Smooth muscle cell (in vitro differentiated cells): ENCODE results near the gene LIN52. TPM values are rescaled to one million over a fixed set of nuclear protein-coding genes. Genes with fewer than 3 reads are reported as not detected.
"Not testable (repeated sequence)": the region's sequence is repeated elsewhere in the genome, so short reads cannot be mapped to it uniquely, and the experiment has no call there.

Experiments used
- DNase-seq: peaks from one replicate; lab custom pipeline; 2025; ENCODE audit not compliant: unreplicated experiment; lab: John Stamatoyannopoulos, UW
- H2AFZ ChIP-seq: fragments of 200-600 bp; sonication (generic); 2 replicates; pipeline ENCODE4 v1.6.0; 2016; ENCODE audit warnings: antibody characterized with exemption, low read depth, mild to moderate bottlenecking
- H3F3A ChIP-seq: fragments of 200-600 bp; sonication (generic); 2 replicates; pipeline ENCODE4 v1.6.0; 2017; ENCODE audit warnings: antibody characterized with exemption, low read depth
- H3K27ac ChIP-seq: fragments of 200-600 bp; sonication (generic); 2 replicates; pipeline ENCODE4 v1.5.1; 2016; ENCODE audit warnings: low read depth, mild to moderate bottlenecking
- H3K27me3 ChIP-seq: fragments of 200-600 bp; sonication (generic); 2 replicates; pipeline ENCODE4 v1.6.1; 2016; ENCODE audit warnings: low read depth, mild to moderate bottlenecking
- H3K36me3 ChIP-seq: fragments of 200-600 bp; sonication (generic); 2 replicates; pipeline ENCODE4 v1.5.1; 2016; ENCODE audit warnings: low read depth
- H3K4me1 ChIP-seq: fragments of 200-600 bp; sonication (generic); 2 replicates; pipeline ENCODE4 v1.5.1; 2016; ENCODE audit warnings: low read depth
- H3K4me2 ChIP-seq: fragments of 200-600 bp; sonication (generic); 2 replicates; pipeline ENCODE4 v1.6.0; 2016; ENCODE audit warnings: mild to moderate bottlenecking
- H3K4me3 ChIP-seq: fragments of 200-600 bp; sonication (generic); 2 replicates; pipeline ENCODE4 v1.5.1; 2016; ENCODE audit warnings: mild to moderate bottlenecking
- H3K79me2 ChIP-seq: fragments of 200-600 bp; sonication (generic); 2 replicates; pipeline ENCODE4 v1.6.0; 2016; ENCODE audit warnings: low read depth, mild to moderate bottlenecking
- H3K9ac ChIP-seq: fragments of 200-600 bp; sonication (generic); 2 replicates; pipeline ENCODE4 v1.6.0; 2016; ENCODE audit warnings: low read depth
- H3K9me3 ChIP-seq: fragments of 200-600 bp; sonication (generic); replicated peaks from 2 replicates; pipeline ENCODE4 v1.5.1; 2016; ENCODE audit warnings: low read depth
- H4K20me1 ChIP-seq: fragments of 200-600 bp; sonication (generic); 2 replicates; pipeline ENCODE4 v1.6.0; 2016; ENCODE audit warnings: low read depth
- CTCF ChIP-seq: fragments of 200-600 bp; sonication (generic); IDR thresholded peaks from 2 replicates; pipeline ENCODE4 v1.5.1; 2017; ENCODE audit warnings: borderline replicate concordance, mild to moderate bottlenecking, antibody characterized with exemption; ENCODE audit not compliant: insufficient read depth, poor library complexity, severe bottlenecking
- WGBS: methylation state at CpG from one replicate; pipeline ENCODE4 v1.1.7; 2016; ENCODE audit warnings: low lambda C conversion rate; 5-methylcytosine and 5-hydroxymethylcytosine counted together
- polyA plus RNA-seq: library from polyadenylated mRNA; unstranded; fragments of >200 nt; fragmentation: Nextera tagmentation; extraction: Ambion mirVana; gene quantifications from 2 replicates; pipeline ENCODE4 v1.2.1, GENCODE V29; 2016
- total RNA-seq: library from RNA; depleted of rRNA; stranded (reverse); fragments of >200 nt; gene quantifications from 2 replicates; pipeline ENCODE4 v1.2.3, GENCODE V29; 2014

The LIN52 gene
- total and polyA plus RNA-seq, 2 experiments from 2014 or later, result 16.1 to 17.8 TPM

- not testable (repeated sequence) for DNase-seq, H3K4me1 ChIP-seq, H3K9me3 ChIP-seq, H3F3A ChIP-seq, H3K9ac ChIP-seq, H3K4me3 ChIP-seq, H4K20me1 ChIP-seq, H3K79me2 ChIP-seq, H2AFZ ChIP-seq, H3K36me3 ChIP-seq, H3K27me3 ChIP-seq, H3K4me2 ChIP-seq, H3K27ac ChIP-seq
- 95% methylated on average over 13 of the region's 13 CpGs for WGBS
- TF ChIP-seq CTCF, result peak; percentile 62
Measured at GRCh38 chr14:74111395-74112216, 26.9 kb downstream of the LIN52 start.

GRCh38 chr14:74125487-74125886 lies 40.7 kb downstream of the LIN52 start:
- DNase-seq, H3K79me2 ChIP-seq, H3K9me3 ChIP-seq, H4K20me1 ChIP-seq, H3K9ac ChIP-seq, H3K27ac ChIP-seq, H3K4me1 ChIP-seq, H3K4me3 ChIP-seq, H3K4me2 ChIP-seq, H3K36me3 ChIP-seq, H2AFZ ChIP-seq, H3F3A ChIP-seq: not testable (repeated sequence)
- peaks cover 25% of the 10 kb centered on the region for H3K27me3 ChIP-seq
- WGBS, result 74% methylated on average over 4 of the region's 5 CpGs

GRCh38 chr14:74126315-74127013 lies 41.7 kb downstream of the LIN52 start:
- no peaks in the 10 kb centered on the region for H3K79me2 ChIP-seq
- H3K9me3 ChIP-seq, result no peaks in the 10 kb centered on the region
- no peaks in the 10 kb centered on the region for H4K20me1 ChIP-seq
- no peaks in the 10 kb centered on the region for H3F3A ChIP-seq
- no peak overlapping the region for H2AFZ ChIP-seq
- no peak for TF ChIP-seq CTCF
- H3K4me1 ChIP-seq, result no peaks in the 10 kb centered on the region
- no peak for DNase-seq
- H3K36me3 ChIP-seq, result no peaks in the 10 kb centered on the region
- H3K4me2 ChIP-seq, result no peak overlapping the region
- peaks cover 33% of the 10 kb centered on the region for H3K27me3 ChIP-seq
- H3K27ac ChIP-seq, result no peak overlapping the region
- WGBS, result 100% methylated on average over 1 of the region's 1 CpG
- no peak overlapping the region for H3K4me3 ChIP-seq
- no peak overlapping the region for H3K9ac ChIP-seq

- H4K20me1 ChIP-seq, result no peaks in the 10 kb centered on the region
- H3K4me3 ChIP-seq, result no peak overlapping the region
- H2AFZ ChIP-seq, result no peak overlapping the region
- no peaks in the 10 kb centered on the region for H3K36me3 ChIP-seq
- DNase-seq, result no peak
- no peaks in the 10 kb centered on the region for H3K79me2 ChIP-seq
- no peaks in the 10 kb centered on the region for H3F3A ChIP-seq
- H3K27ac ChIP-seq, result no peak overlapping the region
- no peak overlapping the region for H3K9ac ChIP-seq
- H3K4me1 ChIP-seq, result no peaks in the 10 kb centered on the region
- no peak for TF ChIP-seq CTCF
- H3K9me3 ChIP-seq, result no peaks in the 10 kb centered on the region
- peaks cover 44% of the 10 kb centered on the region for H3K27me3 ChIP-seq
- H3K4me2 ChIP-seq, result no peak overlapping the region
- 92% methylated on average over 1 of the region's 1 CpG for WGBS
Measured at GRCh38 chr14:74127634-74128033, 42.9 kb downstream of the LIN52 start.
